ENCODE data around the gene UBN1.

Gene UBN1

DNA sequence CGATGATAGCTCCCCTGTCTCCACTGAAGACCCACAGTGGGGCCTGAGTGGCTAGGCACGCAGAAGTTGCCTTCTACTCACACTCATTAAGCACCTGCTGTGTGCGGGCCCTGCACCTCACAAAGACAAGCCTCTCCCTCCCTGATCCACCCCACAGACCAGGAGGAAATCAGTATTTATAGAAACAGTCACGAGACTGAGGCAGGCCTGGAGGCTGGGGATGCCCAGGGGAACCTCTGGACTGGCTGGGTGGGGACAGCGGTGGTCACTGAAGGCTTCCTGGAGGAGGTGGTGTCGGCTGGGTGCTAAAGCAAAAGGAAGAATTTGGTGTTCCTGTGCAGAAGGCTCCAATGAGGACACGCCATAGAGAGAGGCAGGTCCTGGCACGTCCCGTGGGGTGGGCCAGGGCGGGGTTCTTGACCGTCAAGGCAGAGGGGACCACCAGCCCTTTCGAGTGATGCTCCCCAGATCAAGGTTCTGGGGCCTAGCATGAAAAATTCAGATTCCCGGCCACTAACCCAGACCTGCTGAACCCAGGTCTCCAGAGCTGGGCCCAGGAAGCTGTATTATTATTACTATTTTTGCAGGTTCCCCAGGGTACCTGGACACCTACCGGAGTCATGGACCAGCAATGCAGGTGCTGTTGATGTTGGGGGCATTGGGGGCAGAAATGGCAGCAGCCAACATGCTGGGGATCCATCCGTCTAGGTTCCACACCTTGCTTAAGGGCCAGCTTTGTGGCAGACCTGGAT is 66.7 kb downstream of the UBN1 start:
- H3K27ac ChIP-seq (ENCODE audit: low read depth, low read length), result no peak overlapping the region
- H3K4me3 ChIP-seq (ENCODE audit: low read depth in 1 of 2, low read length in 2 of 2), result no peak overlapping the region
- no peaks in the 10 kb centered on the region for H3K27me3 ChIP-seq (ENCODE audit: control insufficient read depth in 1 of 2, insufficient read depth in 2 of 2, low read length in 2 of 2)
- peaks cover 4 to 9% of the 10 kb centered on the region in 2 donors for H3K4me1 ChIP-seq (ENCODE audit: control insufficient read depth in 1 of 2, insufficient read depth in 2 of 2, low read length in 2 of 2)
- H3K36me3 ChIP-seq (ENCODE audit: control insufficient read depth in 1 of 2, insufficient read depth in 2 of 2, low read length in 2 of 2), result no peaks in the 10 kb centered on the region
- H3K9ac ChIP-seq (ENCODE audit: low read depth in 1 of 2, low read length in 2 of 2), result no peak overlapping the region
- H3K9me3 ChIP-seq (ENCODE audit: control insufficient read depth in 1 of 2, low read length in 2 of 2), result no peaks in the 10 kb centered on the region

DNA sequence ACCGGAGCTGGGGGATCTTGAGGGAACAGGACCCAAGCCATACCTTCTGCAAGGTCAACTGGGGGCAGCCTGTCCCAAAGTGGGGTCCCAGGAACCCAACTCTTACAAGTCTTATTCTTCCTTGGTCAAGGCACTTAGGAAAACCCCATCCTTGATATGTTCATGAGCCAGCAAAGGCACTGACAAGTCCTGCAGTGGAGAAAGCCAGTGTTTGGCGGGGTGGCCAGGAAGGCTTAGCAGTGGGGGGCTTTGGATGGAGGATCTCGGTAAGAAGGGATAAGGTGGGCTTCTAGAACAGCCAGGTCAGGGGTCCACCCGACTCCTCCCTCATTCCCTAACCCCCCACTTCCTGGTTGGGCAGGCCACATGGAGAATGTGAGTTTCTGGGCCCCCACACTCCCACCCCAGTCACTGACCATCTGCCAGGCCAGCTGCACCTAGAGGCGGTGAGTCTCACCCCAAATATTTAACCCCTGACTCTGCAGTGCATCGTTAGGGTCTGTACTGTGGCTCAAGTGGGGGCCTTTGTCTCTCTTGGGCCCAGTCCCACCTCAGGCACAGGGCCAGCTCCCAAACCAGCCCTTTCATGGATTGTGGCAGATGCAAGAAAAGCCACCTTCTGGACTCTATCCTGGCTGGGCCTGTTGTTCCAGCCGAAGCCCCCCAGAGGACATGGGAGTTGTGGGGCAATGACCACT is 67.4 kb downstream of the UBN1 start:
- peaks cover 4 to 10% of the 10 kb centered on the region in 2 donors for H3K4me1 ChIP-seq (ENCODE audit: control insufficient read depth in 1 of 2, insufficient read depth in 2 of 2, low read length in 2 of 2)
- H3K27ac ChIP-seq (ENCODE audit: low read depth, low read length), result no peak overlapping the region
- no peak overlapping the region for H3K4me3 ChIP-seq (ENCODE audit: low read depth in 1 of 2, low read length in 2 of 2)
- H3K9ac ChIP-seq (ENCODE audit: low read depth in 1 of 2, low read length in 2 of 2), result no peak overlapping the region
- H3K36me3 ChIP-seq (ENCODE audit: control insufficient read depth in 1 of 2, insufficient read depth in 2 of 2, low read length in 2 of 2), result no peaks in the 10 kb centered on the region
- no peaks in the 10 kb centered on the region for H3K27me3 ChIP-seq (ENCODE audit: control insufficient read depth in 1 of 2, insufficient read depth in 2 of 2, low read length in 2 of 2)
- no peaks in the 10 kb centered on the region for H3K9me3 ChIP-seq (ENCODE audit: control insufficient read depth in 1 of 2, low read length in 2 of 2)

DNA sequence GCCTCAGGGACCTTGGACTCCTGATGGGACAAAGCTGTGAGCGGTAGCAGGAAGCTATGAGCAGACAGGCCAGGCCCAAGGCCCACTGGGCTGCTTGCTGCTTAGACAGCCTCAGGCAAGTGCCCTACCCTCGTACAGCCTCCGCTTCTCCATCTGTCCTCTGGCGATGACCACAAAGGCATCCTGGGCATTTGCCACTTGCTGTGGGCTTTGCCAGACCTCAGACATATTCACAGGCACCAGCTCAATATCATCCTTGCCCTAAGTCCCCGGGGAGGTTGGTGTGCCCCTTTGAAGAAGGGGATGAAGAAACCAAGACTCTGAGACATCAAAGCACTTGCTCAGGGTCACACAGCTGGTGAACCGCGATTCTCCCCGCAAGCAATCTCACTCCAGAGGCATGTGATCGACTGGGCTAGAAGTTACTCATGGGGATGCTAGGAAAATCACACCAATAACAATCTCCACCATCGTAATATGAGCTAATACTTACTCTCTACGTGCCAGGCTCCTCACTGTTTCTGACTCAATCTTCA is 68.0 kb downstream of the UBN1 start:
- no peaks in the 10 kb centered on the region for H3K36me3 ChIP-seq (ENCODE audit: control insufficient read depth in 1 of 2, insufficient read depth in 2 of 2, low read length in 2 of 2)

DNA sequence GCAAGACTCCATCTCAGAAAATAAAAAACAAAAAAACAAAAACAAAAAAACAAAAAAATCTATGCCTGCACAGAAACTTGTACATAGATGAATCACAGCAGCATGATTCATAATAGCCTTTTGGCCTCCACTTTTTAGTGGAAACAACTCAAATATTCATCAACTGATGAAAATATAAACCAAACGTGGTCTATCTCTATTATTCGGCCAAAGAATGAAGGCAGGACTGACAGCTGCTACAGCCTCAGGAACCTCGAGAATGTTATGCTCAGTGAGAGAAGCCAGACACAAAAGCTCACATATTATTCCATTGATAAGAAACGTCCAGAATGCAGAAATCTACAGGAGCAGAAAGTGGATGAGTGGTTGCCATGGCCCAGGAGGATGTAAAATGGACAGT is 69.8 kb downstream of the UBN1 start:
- H3K27ac ChIP-seq (ENCODE audit: low read depth, low read length), result no peak overlapping the region
- peaks cover 4% of the 10 kb centered on the region in 2 donors for H3K4me1 ChIP-seq (ENCODE audit: control insufficient read depth in 1 of 2, insufficient read depth in 2 of 2, low read length in 2 of 2)
- no peak overlapping the region for H3K9ac ChIP-seq (ENCODE audit: low read depth in 1 of 2, low read length in 2 of 2)
- H3K36me3 ChIP-seq (ENCODE audit: control insufficient read depth in 1 of 2, insufficient read depth in 2 of 2, low read length in 2 of 2), result no peaks in the 10 kb centered on the region
- no peaks in the 10 kb centered on the region for H3K27me3 ChIP-seq (ENCODE audit: control insufficient read depth in 1 of 2, insufficient read depth in 2 of 2, low read length in 2 of 2)
- no peak overlapping the region for H3K4me3 ChIP-seq (ENCODE audit: low read depth in 1 of 2, low read length in 2 of 2)
- H3K9me3 ChIP-seq (ENCODE audit: control insufficient read depth in 1 of 2, low read length in 2 of 2), result no peaks in the 10 kb centered on the region

More for the DNA sequence above, 68.0 kb downstream of the UBN1 start:
- H3K4me3 ChIP-seq (ENCODE audit: low read depth in 1 of 2, low read length in 2 of 2), result no peak overlapping the region
- peaks cover 4 to 10% of the 10 kb centered on the region in 2 donors for H3K4me1 ChIP-seq (ENCODE audit: control insufficient read depth in 1 of 2, insufficient read depth in 2 of 2, low read length in 2 of 2)
- H3K27ac ChIP-seq (ENCODE audit: low read depth, low read length), result no peak overlapping the region
- H3K9ac ChIP-seq (ENCODE audit: low read depth in 1 of 2, low read length in 2 of 2), result no peak overlapping the region
- no peaks in the 10 kb centered on the region for H3K27me3 ChIP-seq (ENCODE audit: control insufficient read depth in 1 of 2, insufficient read depth in 2 of 2, low read length in 2 of 2)
- H3K9me3 ChIP-seq (ENCODE audit: control insufficient read depth in 1 of 2, low read length in 2 of 2), result no peaks in the 10 kb centered on the region

DNA sequence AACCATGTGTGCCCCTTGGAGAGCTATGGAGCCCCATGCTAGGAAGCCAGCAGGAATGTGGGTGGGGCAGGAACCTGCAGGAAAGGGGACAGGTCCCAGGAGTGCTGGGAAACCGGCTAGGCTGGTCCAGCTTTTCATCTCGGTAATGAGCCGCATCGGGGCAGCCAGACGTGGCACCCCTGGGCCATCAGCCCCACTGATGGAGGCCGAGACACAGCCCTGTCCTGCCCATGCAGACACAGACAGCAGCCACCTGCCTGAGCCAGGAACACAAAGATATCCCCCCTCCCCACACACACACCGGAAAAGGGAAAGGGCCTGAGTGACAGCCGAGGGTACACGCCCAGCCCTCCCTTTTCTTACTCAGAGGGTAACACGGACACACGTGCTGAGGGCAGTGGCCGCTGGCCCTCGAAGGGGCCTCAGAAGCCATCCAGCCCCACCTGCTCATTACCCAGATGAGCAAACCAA is 71.5 kb downstream of the UBN1 start:
- no peaks in the 10 kb centered on the region for H3K27me3 ChIP-seq (ENCODE audit: control insufficient read depth in 1 of 2, insufficient read depth in 2 of 2, low read length in 2 of 2)
- no peaks in the 10 kb centered on the region for H3K36me3 ChIP-seq (ENCODE audit: control insufficient read depth in 1 of 2, insufficient read depth in 2 of 2, low read length in 2 of 2)
- H3K27ac ChIP-seq (ENCODE audit: low read depth, low read length), result no peak overlapping the region
- peaks cover 4% of the 10 kb centered on the region in 2 donors for H3K4me1 ChIP-seq (ENCODE audit: control insufficient read depth in 1 of 2, insufficient read depth in 2 of 2, low read length in 2 of 2)
- no peak overlapping the region for H3K4me3 ChIP-seq (ENCODE audit: low read depth in 1 of 2, low read length in 2 of 2)
- no peak overlapping the region for H3K9ac ChIP-seq (ENCODE audit: low read depth in 1 of 2, low read length in 2 of 2)
- no peaks in the 10 kb centered on the region for H3K9me3 ChIP-seq (ENCODE audit: control insufficient read depth in 1 of 2, low read length in 2 of 2)

DNA sequence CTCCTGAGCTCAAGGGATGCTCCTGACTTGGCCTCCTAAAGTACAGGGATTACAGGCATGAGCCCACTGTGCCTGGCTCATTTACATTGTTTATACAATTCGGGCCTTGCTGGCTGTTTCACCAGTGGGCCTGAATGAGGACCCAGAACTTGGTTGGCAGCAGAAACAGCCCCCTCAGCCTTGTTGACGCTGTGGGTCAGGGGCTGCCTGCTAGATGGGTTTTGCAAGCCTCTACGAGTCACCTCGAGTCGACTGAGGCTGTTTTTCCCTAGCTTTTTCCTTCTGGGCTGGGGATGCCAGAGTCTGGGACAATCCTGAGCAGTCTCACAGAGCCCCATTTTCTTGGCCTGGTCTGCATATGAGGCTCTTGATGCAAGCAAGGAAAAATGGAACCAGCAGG is 73.5 kb downstream of the UBN1 start:
- H3K4me1 ChIP-seq (ENCODE audit: control insufficient read depth in 1 of 2, insufficient read depth in 2 of 2, low read length in 2 of 2), result peaks cover 13 to 18% of the 10 kb centered on the region in 2 donors
- no peaks in the 10 kb centered on the region for H3K9me3 ChIP-seq (ENCODE audit: control insufficient read depth in 1 of 2, low read length in 2 of 2)
- H3K27ac ChIP-seq (ENCODE audit: low read depth, low read length), result no peak overlapping the region
- no peaks in the 10 kb centered on the region for H3K36me3 ChIP-seq (ENCODE audit: control insufficient read depth in 1 of 2, insufficient read depth in 2 of 2, low read length in 2 of 2)
- no peak overlapping the region for H3K4me3 ChIP-seq (ENCODE audit: low read depth in 1 of 2, low read length in 2 of 2)
- H3K27me3 ChIP-seq (ENCODE audit: control insufficient read depth in 1 of 2, insufficient read depth in 2 of 2, low read length in 2 of 2), result no peaks in the 10 kb centered on the region
- H3K9ac ChIP-seq (ENCODE audit: low read depth in 1 of 2, low read length in 2 of 2), result no peak overlapping the region

DNA sequence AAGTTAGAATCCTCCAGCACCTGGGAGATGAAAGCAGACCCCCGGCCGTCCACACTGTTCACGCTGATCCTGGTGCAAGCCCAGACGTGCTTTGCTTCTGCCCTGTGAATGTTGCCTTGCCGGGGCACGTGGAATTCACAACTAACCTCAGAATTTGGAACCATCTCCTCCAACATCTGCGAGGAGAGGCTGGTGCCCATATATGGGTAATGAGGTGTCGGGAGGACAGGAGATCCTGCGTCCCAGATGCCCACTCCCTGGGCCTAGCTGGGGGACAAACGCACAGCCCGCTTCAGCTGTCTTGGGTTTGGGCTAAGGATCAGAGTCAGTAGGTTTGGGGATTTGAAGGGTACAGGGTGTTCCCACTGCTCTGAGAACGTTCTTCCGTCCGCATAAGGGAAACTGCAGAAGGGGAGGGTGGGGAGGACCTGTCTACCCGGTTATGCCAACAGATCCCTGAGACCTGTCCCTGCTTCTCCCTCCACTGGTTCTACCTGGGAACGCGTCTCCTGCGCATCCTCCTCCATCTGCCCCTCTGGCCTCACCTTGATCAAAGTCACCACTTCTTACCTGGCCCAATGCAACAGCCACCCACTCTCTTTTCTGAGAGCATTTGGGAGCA is 75.6 kb downstream of the UBN1 start:
- Histone ChIP-seq H3K9ac (ENCODE audit: low read depth in 1 of 2, low read length in 2 of 2) (no peak overlapping the region), H3K27ac (ENCODE audit: low read depth, low read length) (no peak overlapping the region), H3K36me3 (ENCODE audit: control insufficient read depth in 1 of 2, insufficient read depth in 2 of 2, low read length in 2 of 2) (no peaks in the 10 kb centered on the region), H3K9me3 (ENCODE audit: control insufficient read depth in 1 of 2, low read length in 2 of 2) (peaks cover 3 to 8% of the 10 kb centered on the region in 2 donors), H3K27me3 (ENCODE audit: control insufficient read depth in 1 of 2, insufficient read depth in 2 of 2, low read length in 2 of 2) (no peaks in the 10 kb centered on the region), H3K4me3 (ENCODE audit: low read depth in 1 of 2, low read length in 2 of 2) (no peak overlapping the region), H3K4me1 (ENCODE audit: control insufficient read depth in 1 of 2, insufficient read depth in 2 of 2, low read length in 2 of 2) (peaks cover 13 to 18% of the 10 kb centered on the region in 2 donors)

DNA sequence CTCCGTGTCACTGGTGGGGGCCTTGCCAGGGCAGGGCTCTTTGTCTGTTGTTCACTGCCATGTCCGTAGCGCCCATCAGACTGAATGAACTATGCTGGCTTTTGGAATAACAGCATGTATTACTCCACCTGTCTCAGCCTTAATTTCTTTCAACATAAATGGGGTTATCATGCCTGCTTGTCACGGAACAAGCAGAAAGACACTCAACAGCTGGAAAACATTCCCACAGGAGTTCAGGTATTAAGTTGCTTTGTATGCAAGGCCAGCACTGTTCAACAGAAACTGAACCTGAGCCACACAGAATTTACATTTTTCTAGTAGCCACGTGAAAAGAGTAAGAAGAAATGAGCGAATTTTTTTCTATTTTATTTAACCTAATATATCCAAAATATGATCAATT is 76.6 kb downstream of the UBN1 start:
- no peak overlapping the region for H3K4me3 ChIP-seq (ENCODE audit: low read depth in 1 of 2, low read length in 2 of 2)
- H3K9me3 ChIP-seq (ENCODE audit: control insufficient read depth in 1 of 2, low read length in 2 of 2), result peaks cover 3 to 8% of the 10 kb centered on the region in 2 donors
- no peak overlapping the region for H3K9ac ChIP-seq (ENCODE audit: low read depth in 1 of 2, low read length in 2 of 2)
- no peak overlapping the region for H3K27ac ChIP-seq (ENCODE audit: low read depth, low read length)
- H3K4me1 ChIP-seq (ENCODE audit: control insufficient read depth in 1 of 2, insufficient read depth in 2 of 2, low read length in 2 of 2), result peaks cover 9 to 16% of the 10 kb centered on the region in 2 donors
- no peaks in the 10 kb centered on the region for H3K27me3 ChIP-seq (ENCODE audit: control insufficient read depth in 1 of 2, insufficient read depth in 2 of 2, low read length in 2 of 2)
- no peaks in the 10 kb centered on the region for H3K36me3 ChIP-seq (ENCODE audit: control insufficient read depth in 1 of 2, insufficient read depth in 2 of 2, low read length in 2 of 2)

DNA sequence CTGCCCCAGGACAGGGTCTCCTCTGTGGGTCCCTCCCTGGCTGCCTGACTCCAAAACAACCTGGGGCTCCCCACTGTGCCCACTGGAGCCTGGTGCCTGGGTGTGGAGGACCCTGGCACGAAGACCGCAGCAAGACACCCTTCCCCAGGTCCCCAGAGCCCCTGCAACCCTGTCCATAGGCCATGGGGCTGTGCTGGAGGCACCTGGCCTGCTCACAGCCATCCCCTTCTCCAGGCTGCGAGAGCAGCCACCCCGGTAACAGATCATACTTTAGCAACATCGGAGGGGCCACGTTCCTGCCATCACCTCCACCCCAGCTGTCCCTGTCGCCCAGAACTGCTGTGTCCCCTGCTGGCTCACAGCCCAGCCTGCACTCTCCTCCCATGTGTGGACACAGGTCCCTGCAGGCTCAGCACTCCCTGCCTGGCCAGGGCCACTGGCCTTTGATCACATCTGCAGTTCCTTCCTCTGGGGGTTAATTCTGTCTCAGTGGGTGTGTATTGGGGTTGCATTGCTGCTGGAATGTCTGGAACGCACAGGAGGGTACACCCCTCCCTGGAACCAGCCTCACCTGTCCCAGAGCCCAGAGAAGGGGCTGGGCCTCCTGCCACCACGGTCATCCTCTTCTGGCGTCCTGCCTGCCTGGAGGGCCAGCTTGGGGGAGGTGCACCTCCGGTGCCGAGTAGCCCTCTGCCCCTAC is 77.5 kb downstream of the UBN1 start:
- no peak overlapping the region for H3K9ac ChIP-seq (ENCODE audit: low read depth in 1 of 2, low read length in 2 of 2)
- no peak overlapping the region for H3K4me3 ChIP-seq (ENCODE audit: low read depth in 1 of 2, low read length in 2 of 2)
- H3K36me3 ChIP-seq (ENCODE audit: control insufficient read depth in 1 of 2, insufficient read depth in 2 of 2, low read length in 2 of 2), result no peaks in the 10 kb centered on the region
- H3K4me1 ChIP-seq (ENCODE audit: control insufficient read depth in 1 of 2, insufficient read depth in 2 of 2, low read length in 2 of 2), result peaks cover 9 to 14% of the 10 kb centered on the region in 2 donors
- H3K27me3 ChIP-seq (ENCODE audit: control insufficient read depth in 1 of 2, insufficient read depth in 2 of 2, low read length in 2 of 2), result no peaks in the 10 kb centered on the region
- peaks cover 3 to 8% of the 10 kb centered on the region in 2 donors for H3K9me3 ChIP-seq (ENCODE audit: control insufficient read depth in 1 of 2, low read length in 2 of 2)
- H3K27ac ChIP-seq (ENCODE audit: low read depth, low read length), result no peak overlapping the region
